GM21423 (cell line): ENCODE results near the gene JAML.

Source experiments
- ATAC-seq: cut with Tn5 transposase; IDR thresholded peaks from one replicate; pipeline ENCODE4 v1.9.1; 2021; ENCODE audit warnings: mild to moderate bottlenecking, moderate library complexity; ENCODE audit not compliant: unreplicated experiment

The JAML gene

DNA sequence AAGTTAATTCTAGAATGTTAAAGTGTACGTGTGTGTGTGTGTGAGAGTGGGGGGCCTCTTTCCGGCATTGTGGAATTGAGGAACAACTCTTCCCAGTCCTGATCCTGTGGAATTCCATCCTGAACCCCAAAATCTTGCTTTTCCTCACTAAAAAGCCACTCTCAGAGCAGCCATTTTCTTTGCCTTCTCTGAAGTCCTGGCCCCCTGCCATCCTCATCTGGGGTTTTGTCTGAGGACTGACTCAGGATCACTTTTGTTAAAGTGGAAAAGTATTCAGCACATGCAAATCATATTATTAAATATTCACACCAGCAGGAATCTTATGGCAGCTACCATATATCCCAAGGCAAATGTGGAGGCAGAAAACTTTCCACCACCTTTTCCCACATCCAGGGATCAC, 76.0 kb downstream of the JAML start:
- ATAC-seq, result no peak

DNA sequence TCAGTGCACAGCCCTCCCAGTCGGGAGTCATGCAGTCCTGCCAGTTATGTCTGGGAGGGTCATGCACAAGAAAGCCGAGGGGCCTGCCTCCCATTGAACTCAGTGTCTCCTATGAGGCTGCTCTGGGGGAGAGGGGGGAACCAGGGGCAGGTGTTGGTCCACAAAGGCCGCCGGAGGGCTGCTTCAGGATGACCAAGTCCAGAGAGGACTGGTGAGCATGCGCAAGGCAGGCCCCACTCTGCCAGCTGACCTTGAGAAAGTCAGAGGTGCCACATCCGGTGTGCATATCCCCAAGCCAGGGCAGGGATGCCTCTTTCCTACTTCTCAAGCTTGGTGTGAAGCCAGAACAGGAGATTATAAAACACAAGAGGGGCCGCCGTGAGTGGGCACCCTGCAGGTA, 76.6 kb downstream of the JAML start:
- ATAC-seq, result no peak

DNA sequence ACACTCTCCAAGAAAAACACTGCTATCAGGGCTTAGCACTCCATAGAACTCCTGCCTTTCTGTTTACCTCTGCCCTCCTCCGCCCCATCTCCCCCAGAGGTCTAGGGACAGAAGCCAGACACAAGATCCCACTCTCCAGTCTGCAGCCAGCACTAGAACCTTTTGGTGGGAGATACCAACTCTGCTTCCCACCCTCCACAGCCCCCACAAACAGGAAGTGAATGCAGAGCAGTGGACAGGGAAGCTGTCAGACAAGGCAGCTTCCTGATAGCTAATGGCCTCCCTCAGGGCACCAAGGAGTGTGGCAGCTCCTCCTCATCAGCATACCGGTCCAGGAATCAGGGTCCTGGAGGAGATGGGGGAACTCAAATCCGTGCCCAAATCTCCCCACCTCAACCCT, 77.3 kb downstream of the JAML start:
- ATAC-seq, result no peak

DNA sequence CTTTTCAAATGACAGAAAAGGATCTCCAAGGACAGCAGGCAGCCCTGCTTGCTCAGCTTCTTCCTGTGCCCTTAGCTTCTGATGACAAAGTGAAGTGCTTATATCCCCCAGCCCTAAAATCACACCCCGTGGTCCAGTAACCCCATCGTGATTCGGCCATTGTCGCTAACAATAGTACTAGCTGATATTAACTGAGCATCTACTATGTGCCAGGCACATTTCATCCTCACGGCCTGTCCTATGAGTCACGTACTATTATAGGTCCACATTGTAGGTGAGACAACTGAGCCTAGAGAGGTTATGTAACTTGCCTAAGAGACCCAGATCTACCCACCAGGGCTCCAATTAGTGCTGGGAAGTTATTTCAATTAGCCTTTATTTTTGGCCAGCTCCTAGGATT, 78.3 kb downstream of the JAML start:
- ATAC-seq, result no peak

DNA sequence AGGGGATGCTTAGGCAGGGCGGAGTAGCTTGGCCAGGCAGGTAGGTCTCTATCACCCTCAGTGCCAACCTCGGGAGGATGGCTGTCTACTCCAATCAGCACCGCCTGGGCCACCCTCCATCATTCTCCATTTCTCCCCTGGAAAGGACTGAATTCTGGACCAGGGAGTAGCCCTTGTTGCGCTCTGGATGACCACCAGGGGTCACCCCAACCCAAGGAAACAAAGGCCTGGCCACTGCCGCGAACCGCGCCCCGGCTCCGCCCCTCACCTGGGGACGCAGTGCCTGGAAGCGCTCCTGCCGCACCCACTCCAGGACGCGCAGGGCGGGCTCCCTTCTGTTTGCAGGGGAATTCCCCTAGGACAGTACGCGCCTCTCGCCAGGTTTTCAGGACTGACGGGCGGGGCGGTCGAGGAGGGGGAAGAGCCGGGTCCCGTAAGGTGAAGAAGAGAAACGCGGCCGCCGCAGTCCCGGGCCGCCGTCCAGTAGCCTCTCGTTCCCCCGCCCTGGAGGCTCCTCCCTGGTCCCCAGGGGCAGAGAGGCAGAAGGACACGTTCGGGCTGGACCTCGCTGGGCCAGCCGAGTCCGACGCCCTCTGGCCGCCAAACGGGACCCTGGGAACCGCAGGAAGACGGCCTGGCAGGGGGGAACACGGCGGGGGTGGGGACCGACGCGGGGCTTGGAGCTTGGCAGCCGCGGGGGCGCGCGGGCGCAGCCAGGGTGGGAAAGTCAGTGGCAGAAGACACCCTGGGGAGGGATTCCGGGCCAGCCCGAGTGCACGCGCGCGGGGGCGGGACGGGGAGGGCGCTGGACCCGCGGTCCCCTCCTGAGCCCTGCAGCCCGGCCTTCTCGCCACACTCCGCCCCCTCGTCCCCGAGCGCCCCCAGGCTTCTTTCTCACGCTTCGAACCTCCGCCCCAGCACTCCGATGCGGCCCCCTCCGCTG, 79.3 kb downstream of the JAML start:
- peak; percentile 85 for ATAC-seq

DNA sequence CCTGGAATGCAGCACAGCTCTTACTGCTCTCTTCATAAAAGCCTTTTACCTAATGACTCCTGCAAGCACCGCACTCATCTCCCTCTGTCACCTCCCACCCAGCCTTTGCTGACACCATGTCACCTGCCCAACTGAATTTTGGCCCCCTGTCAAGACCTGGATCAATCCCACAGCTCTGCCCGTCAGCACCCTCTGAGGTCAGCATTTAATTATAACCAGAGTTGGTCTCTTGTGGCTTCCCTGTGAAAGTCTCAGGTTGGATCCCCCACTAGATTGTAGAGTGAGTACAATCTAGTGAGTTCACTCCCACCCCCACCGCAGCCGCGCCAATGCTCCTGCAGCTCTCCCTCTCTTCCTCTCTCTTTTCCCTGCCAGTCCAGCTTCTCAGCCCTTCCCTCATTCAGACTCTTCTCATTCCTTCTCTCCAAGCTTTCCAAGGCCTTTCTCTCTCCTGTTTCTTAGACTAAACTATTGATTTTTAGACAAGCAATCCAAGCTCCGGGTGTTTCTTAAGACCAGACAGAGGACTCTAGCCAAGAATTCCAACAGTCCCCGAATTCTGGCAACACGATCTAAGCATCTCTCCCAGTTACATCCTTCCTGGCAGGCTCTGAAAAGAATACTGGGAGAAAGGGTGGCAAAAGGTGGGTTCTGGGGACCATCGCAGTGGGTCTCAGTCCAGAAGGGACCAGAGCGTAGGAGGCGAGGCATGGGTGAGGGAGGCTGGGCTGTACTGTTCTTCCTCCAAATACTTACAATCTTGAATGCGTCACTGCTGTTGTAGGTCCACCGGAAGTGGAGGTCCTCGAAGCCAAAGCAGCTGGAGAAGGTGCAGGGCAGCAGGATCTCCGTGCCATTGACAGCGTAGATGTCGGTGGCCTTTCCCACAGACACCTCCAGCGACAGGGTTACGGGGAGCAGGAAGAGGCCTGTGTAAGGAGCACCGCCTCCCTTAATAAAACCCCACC, 80.2 kb downstream of the JAML start:
- ATAC-seq, result no peak
